ENCODE data around the gene NALCN.
A peak's percentile ranks its signal among the peaks of the same experiment; 100 is the strongest.
"Not testable (repeated sequence)": the region's sequence is repeated elsewhere in the genome, so short reads cannot be mapped to it uniquely, and the experiment has no call there.

Gene NALCN

GRCh38 chr13:101327871-101328270, 88.4 kb downstream of the NALCN start:
- no peak for DNase-seq

- DNase-seq, result no peak
Measured at GRCh38 chr13:101326710-101327109, 89.6 kb downstream of the NALCN start.

GRCh38 chr13:101325423-101325822, 90.9 kb downstream of the NALCN start:
- no peak for DNase-seq

GRCh38 chr13:101323601-101324000, 92.7 kb downstream of the NALCN start:
- DNase-seq, result no peak

GRCh38 chr13:101317986-101318523, 98.3 kb downstream of the NALCN start:
- DNase-seq, result no peak

GRCh38 chr13:101313479-101313878, 102.8 kb downstream of the NALCN start:
- DNase-seq, result not testable (repeated sequence)

GRCh38 chr13:101309014-101309619, 107.2 kb downstream of the NALCN start:
- DNase-seq, result no peak

- DNase-seq, result no peak
Measured at GRCh38 chr13:101308247-101309013, 107.9 kb downstream of the NALCN start.

- no peak for DNase-seq
Measured at GRCh38 chr13:101307181-101307701, 109.1 kb downstream of the NALCN start.

GRCh38 chr13:101306773-101307172, 109.5 kb downstream of the NALCN start:
- no peak for DNase-seq

- no peak for DNase-seq
Measured at GRCh38 chr13:101305981-101306411, 110.3 kb downstream of the NALCN start.

GRCh38 chr13:101303521-101303920, 112.8 kb downstream of the NALCN start:
- DNase-seq, result no peak

GRCh38 chr13:101301053-101301452, 115.3 kb downstream of the NALCN start:
- DNase-seq, result no peak

GRCh38 chr13:101300531-101300930, 115.8 kb downstream of the NALCN start:
- DNase-seq, result no peak

- DNase-seq, result no peak
Measured at GRCh38 chr13:101298517-101298916, 117.8 kb downstream of the NALCN start.

- no peak for DNase-seq
Measured at GRCh38 chr13:101297794-101298193, 118.5 kb downstream of the NALCN start.

GRCh38 chr13:101292711-101293110, 123.6 kb downstream of the NALCN start:
- no peak for DNase-seq

- DNase-seq, result no peak
Measured at GRCh38 chr13:101291646-101292515, 124.4 kb downstream of the NALCN start.

- no peak for DNase-seq
Measured at GRCh38 chr13:101291206-101291605, 125.1 kb downstream of the NALCN start.

- peak in 1 of 2 experiments; percentile 20 for DNase-seq
Measured at GRCh38 chr13:101289764-101290163, 126.5 kb downstream of the NALCN start.

GRCh38 chr13:101283782-101284181, 132.5 kb downstream of the NALCN start:
- no peak for DNase-seq

- no peak for DNase-seq
Measured at GRCh38 chr13:101272886-101273285, 143.4 kb downstream of the NALCN start.

- no peak for DNase-seq
Measured at GRCh38 chr13:101271681-101272245, 144.5 kb downstream of the NALCN start.
